ENCODE results near the gene TBC1D30.

DNA sequence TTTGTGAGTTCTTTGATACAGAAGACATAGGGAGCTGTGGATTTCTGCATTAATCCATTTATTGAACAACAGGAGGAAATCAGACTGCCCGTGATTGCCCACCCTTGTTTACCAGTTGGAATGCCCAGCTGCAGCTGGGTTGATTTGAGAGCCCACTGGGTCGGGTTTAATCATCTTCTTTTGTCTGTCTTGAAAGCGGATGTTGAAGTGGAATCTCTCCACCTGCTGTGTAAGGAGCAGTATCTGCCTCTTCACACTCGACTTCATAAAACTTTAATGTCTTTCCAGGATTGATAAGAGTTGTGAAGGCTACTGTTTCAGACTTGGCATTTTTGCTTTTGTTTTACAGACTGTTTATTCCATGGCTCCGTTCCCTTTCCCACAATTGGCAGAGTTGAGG lies 39.9 kb downstream of the TBC1D30 start:
- TF ChIP-seq, protein P1, sequence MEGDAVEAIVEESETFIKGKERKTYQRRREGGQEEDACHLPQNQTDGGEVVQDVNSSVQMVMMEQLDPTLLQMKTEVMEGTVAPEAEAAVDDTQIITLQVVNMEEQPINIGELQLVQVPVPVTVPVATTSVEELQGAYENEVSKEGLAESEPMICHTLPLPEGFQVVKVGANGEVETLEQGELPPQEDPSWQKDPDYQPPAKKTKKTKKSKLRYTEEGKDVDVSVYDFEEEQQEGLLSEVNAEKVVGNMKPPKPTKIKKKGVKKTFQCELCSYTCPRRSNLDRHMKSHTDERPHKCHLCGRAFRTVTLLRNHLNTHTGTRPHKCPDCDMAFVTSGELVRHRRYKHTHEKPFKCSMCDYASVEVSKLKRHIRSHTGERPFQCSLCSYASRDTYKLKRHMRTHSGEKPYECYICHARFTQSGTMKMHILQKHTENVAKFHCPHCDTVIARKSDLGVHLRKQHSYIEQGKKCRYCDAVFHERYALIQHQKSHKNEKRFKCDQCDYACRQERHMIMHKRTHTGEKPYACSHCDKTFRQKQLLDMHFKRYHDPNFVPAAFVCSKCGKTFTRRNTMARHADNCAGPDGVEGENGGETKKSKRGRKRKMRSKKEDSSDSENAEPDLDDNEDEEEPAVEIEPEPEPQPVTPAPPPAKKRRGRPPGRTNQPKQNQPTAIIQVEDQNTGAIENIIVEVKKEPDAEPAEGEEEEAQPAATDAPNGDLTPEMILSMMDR (IDR thresholded peaks at IDR 0.05), result no peak
- TF ChIP-seq POLR2A (IDR thresholded peaks at IDR 0.05), result no peak
